Adrenal gland (tissue), 5 donors: ENCODE measurements around the gene YARS1.

Experiments
- CTCF ChIP-seq, 6 experiments: fragments of 450-650 bp in 4 of 6; fragments of 200-600 bp in 2 of 6; sonication (generic) in 1 of 6; IDR thresholded peaks; 1 replicate in 5 of 6; 2 replicates in 1 of 6; pipeline versions ENCODE4 v1.5.1 to v1.8.0; 2016 to 2021; ENCODE audit warnings: antibody characterized with exemption in 6 of 6, mild to moderate bottlenecking in 2 of 6, moderate library complexity in 1 of 6
- POLR2A ChIP-seq, 2 donors: fragments of 450-650 bp; IDR thresholded peaks; one replicate each; pipeline ENCODE4 v1.6.1; 2017; ENCODE audit warnings: antibody characterized with exemption in 2 of 2, mild to moderate bottlenecking in 2 of 2, moderate library complexity in 1 of 2
- donor health status: DM: no; HTN: no; CAD: no.

- TF ChIP-seq CTCF (IDR thresholded peaks at IDR 0.05) (no peak), POLR2A (IDR thresholded peaks at IDR 0.05) (no peak)
Measured at GRCh38 chr1:32729254-32730046, 87.7 kb downstream of the YARS1 start.
